ENCODE data around the gene KCNIP4. TPM values are rescaled to one million over a fixed set of nuclear protein-coding genes. Genes with fewer than 3 reads are reported as not detected.

The KCNIP4 gene
- total and polyA plus RNA-seq, 2 experiments from 2014 or later: 0.14 to 0.63 TPM

DNA sequence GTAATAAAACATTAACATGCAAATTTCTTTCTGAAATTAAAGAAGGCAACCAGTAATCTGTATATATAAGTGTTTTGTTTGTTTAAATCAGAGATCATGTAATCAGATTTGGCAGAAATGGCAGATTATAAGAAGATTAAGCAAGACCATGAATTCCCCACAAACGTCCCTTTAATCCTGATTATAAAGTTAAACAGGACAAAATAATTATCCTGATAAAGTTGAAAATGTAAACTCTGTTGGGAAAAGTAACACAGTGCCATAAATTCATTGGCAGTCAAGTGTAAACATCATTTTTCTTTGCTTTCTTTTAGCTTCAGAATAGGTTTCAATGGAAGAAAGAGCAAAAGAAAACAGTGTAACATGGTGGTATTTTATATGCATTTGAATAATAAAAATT is 256.3 kb downstream of the KCNIP4 start (continued):
- TF ChIP-seq CREB1 (CRISPR knock-in tag; IDR thresholded peaks at IDR 0.05; ENCODE audit: low read depth) (no peak), STAT1 (IDR thresholded peaks at IDR 0.05; ENCODE audit: unreplicated experiment) (no peak), ZNF331 (CRISPR knock-in tag; IDR thresholded peaks at IDR 0.05; ENCODE audit: low read depth) (no peak), JUNB (IDR thresholded peaks at IDR 0.05; ENCODE audit: unreplicated experiment) (no peak), CTCF (conservative IDR thresholded peaks at IDR 0.05; ENCODE audit: low read depth in 2 of 2) (no peak), POLR2AphosphoS5 (IDR thresholded peaks at IDR 0.05; ENCODE audit: low read depth) (no peak)
- TF ChIP-seq, protein P1, sequence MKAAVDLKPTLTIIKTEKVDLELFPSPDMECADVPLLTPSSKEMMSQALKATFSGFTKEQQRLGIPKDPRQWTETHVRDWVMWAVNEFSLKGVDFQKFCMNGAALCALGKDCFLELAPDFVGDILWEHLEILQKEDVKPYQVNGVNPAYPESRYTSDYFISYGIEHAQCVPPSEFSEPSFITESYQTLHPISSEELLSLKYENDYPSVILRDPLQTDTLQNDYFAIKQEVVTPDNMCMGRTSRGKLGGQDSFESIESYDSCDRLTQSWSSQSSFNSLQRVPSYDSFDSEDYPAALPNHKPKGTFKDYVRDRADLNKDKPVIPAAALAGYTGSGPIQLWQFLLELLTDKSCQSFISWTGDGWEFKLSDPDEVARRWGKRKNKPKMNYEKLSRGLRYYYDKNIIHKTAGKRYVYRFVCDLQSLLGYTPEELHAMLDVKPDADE (IDR thresholded peaks at IDR 0.05): no peak
- TF ChIP-seq, protein P2, sequence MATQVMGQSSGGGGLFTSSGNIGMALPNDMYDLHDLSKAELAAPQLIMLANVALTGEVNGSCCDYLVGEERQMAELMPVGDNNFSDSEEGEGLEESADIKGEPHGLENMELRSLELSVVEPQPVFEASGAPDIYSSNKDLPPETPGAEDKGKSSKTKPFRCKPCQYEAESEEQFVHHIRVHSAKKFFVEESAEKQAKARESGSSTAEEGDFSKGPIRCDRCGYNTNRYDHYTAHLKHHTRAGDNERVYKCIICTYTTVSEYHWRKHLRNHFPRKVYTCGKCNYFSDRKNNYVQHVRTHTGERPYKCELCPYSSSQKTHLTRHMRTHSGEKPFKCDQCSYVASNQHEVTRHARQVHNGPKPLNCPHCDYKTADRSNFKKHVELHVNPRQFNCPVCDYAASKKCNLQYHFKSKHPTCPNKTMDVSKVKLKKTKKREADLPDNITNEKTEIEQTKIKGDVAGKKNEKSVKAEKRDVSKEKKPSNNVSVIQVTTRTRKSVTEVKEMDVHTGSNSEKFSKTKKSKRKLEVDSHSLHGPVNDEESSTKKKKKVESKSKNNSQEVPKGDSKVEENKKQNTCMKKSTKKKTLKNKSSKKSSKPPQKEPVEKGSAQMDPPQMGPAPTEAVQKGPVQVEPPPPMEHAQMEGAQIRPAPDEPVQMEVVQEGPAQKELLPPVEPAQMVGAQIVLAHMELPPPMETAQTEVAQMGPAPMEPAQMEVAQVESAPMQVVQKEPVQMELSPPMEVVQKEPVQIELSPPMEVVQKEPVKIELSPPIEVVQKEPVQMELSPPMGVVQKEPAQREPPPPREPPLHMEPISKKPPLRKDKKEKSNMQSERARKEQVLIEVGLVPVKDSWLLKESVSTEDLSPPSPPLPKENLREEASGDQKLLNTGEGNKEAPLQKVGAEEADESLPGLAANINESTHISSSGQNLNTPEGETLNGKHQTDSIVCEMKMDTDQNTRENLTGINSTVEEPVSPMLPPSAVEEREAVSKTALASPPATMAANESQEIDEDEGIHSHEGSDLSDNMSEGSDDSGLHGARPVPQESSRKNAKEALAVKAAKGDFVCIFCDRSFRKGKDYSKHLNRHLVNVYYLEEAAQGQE (IDR thresholded peaks at IDR 0.05; ENCODE audit: unreplicated experiment): no peak

DNA sequence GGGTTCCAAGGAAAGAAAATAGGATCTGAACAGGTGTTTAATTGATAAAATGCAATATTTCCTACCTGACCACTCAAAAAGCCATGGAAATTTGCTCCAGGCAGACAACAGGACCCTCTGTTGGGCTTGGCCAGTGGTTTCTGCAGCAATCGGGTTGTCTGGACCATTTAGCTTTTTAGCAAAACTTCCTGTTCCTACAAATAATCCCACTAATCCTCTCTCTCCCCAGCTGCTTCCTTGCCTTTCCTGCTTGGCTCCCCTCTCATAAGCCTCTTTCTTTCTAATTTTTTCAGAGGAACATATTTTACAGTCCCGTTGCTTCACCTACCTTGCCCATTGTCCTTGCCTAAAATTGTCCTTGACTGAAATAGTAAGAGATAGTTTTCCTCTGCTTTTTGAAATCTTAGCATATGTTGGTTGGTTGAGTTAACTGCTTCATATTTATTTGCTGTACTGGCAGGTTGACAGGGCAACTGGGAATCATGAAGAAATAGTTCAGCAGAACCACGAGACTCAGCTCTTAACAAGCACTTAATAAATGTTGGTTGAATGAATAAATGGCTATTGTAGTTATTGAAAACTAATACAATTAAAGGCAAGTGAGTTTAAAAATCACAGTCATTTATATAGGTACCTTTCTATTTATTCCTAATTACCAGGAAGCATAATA is 259.8 kb downstream of the KCNIP4 start:
- no peaks in the 10 kb centered on the region for H3K9me2 ChIP-seq (ENCODE audit: insufficient read depth)
- Mint-ChIP-seq H3K9me3 (no peaks in the 10 kb centered on the region; the same call in 2 of the 3 replicates), H3K27me3 (ENCODE audit: insufficient read depth, low read depth, poor library complexity) (no peaks in the 10 kb centered on the region), H3K4me3 (no peak overlapping the region), H3K27ac (no peak overlapping the region), H3K4me1 (no peaks in the 10 kb centered on the region), H3K36me3 (ENCODE audit: low read depth) (no peaks in the 10 kb centered on the region)
- no peak for DNase-seq (ENCODE audit: low spot score)
- TF ChIP-seq CTCF (conservative IDR thresholded peaks at IDR 0.05; ENCODE audit: low read depth in 2 of 2): no peak
- TF ChIP-seq, protein P1 (IDR thresholded peaks at IDR 0.05): no peak
- TF ChIP-seq ZNF114 (CRISPR knock-in tag; IDR thresholded peaks at IDR 0.05): no peak
- no peak for TF ChIP-seq EZH2 (IDR thresholded peaks at IDR 0.05; ENCODE audit: low read depth, unreplicated experiment)
- no peak for TF ChIP-seq EZH2phosphoT487 (IDR thresholded peaks at IDR 0.05; ENCODE audit: unreplicated experiment)
- TF ChIP-seq JUNB (IDR thresholded peaks at IDR 0.05; ENCODE audit: unreplicated experiment): no peak
- TF ChIP-seq NANOG (IDR thresholded peaks at IDR 0.05; ENCODE audit: borderline replicate concordance): no peak
- TF ChIP-seq CREB1 (CRISPR knock-in tag; IDR thresholded peaks at IDR 0.05; ENCODE audit: low read depth): no peak
- no peak for TF ChIP-seq POLR2AphosphoS5 (IDR thresholded peaks at IDR 0.05; ENCODE audit: low read depth)
- TF ChIP-seq, protein P2 (IDR thresholded peaks at IDR 0.05; ENCODE audit: unreplicated experiment): no peak
- no peaks in the 10 kb centered on the region for H3K27me3 ChIP-seq (ENCODE audit: insufficient read depth)
- no peaks in the 10 kb centered on the region for H3K36me3 ChIP-seq (ENCODE audit: insufficient read depth)
- H3K27ac ChIP-seq (ENCODE audit: low read depth): no peak overlapping the region
- no peaks in the 10 kb centered on the region for H4K20me1 ChIP-seq (replicated peaks; ENCODE audit: insufficient read depth)
- no peaks in the 10 kb centered on the region for H3K4me1 ChIP-seq (ENCODE audit: insufficient read depth)
- H2AFZ ChIP-seq: no peak overlapping the region
- H3K4me3 ChIP-seq: no peak overlapping the region
- no peak for ATAC-seq
- H3K4me2 ChIP-seq: no peak overlapping the region
- H3K79me2 ChIP-seq (replicated peaks; ENCODE audit: insufficient read depth): no peaks in the 10 kb centered on the region
- H3F3A ChIP-seq (replicated peaks; ENCODE audit: low read depth): no peaks in the 10 kb centered on the region
